ENCODE measurements around the gene FBXO31. TPM values are rescaled to one million over a fixed set of nuclear protein-coding genes. Genes with fewer than 3 reads are reported as not detected.

The FBXO31 gene, protein sequence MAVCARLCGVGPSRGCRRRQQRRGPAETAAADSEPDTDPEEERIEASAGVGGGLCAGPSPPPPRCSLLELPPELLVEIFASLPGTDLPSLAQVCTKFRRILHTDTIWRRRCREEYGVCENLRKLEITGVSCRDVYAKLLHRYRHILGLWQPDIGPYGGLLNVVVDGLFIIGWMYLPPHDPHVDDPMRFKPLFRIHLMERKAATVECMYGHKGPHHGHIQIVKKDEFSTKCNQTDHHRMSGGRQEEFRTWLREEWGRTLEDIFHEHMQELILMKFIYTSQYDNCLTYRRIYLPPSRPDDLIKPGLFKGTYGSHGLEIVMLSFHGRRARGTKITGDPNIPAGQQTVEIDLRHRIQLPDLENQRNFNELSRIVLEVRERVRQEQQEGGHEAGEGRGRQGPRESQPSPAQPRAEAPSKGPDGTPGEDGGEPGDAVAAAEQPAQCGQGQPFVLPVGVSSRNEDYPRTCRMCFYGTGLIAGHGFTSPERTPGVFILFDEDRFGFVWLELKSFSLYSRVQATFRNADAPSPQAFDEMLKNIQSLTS
- 40.1 and 44.0 TPM in 2 replicates for total RNA-seq

DNA sequence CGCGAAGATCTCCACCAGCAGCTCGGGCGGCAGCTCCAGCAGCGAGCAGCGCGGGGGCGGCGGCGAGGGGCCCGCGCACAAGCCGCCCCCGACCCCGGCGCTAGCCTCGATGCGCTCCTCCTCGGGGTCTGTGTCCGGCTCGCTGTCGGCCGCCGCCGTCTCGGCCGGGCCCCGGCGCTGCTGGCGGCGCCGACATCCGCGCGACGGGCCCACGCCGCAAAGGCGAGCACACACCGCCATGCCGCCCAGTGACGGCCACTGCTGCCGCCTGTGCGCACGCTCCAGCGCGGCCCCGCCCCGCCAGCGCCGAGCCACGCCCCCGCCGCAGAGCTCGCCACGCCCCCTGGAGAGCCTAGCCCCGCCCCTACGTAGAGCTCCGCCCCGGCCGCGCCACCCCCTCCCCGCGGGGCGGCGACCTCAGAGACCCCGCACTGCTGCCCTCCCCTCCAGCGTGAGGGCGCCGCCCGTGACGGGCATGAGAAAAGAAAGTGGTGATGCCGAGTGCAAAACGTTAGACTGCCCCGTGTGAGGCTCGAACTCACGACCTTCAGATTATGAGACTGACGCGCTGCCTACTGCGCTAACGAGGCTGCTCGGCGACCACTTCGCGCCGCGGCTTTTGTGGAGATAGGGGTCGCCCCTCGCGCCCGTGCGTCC is at the start of gene FBXO31:
Gene FBXO31 (minus strand): TSS at position 272 of the 657 bp plus-strand sequence. CDS start 32 bp downstream, at position 240.

DNA sequence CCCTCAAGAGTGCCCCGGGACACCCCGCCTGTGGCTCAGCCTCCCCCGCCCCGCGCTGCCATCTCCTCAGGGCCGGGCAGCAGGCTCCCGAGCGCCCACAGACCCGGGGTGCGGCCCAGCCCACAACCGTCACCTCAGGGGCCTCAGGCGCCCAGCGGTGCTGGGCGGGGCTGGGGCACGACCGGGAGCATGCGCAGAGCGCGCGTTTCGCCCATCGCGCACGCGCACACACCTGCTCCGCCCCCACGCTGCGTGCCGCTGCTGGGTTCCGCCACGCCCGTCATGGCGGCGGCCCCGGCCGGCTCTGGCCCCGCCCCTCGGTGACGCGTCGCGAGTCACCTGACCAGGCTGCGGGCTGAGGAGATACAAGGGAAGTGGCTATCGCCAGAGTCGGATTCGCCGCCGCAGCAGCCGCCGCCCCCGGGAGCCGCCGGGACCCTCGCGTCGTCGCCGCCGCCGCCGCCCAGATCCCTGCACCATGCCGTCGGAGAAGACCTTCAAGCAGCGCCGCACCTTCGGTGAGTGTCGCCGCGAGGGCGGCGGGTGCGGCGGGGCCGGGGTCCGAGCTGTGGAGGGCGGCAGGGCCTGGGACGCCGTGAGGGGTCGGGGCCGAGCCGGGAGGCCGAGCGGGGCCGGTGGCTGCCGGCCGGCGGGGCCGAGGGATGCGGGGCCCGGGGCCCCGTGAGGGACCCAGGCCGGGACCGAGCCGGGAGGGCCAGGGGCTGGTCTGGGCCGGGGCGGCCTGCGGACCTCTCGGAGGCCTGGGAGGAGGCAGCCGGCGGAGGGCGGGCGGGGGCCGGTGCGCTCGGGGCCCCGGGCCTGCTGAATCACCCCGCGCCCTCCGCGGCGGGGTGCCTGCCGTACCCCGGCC is 8.6 kb upstream of the FBXO31 start, which contains the start of gene MAP1LC3B:
Gene MAP1LC3B (plus strand): TSS at position 387 of the 871 bp plus-strand sequence. CDS start 92 bp downstream, at position 479.

DNA sequence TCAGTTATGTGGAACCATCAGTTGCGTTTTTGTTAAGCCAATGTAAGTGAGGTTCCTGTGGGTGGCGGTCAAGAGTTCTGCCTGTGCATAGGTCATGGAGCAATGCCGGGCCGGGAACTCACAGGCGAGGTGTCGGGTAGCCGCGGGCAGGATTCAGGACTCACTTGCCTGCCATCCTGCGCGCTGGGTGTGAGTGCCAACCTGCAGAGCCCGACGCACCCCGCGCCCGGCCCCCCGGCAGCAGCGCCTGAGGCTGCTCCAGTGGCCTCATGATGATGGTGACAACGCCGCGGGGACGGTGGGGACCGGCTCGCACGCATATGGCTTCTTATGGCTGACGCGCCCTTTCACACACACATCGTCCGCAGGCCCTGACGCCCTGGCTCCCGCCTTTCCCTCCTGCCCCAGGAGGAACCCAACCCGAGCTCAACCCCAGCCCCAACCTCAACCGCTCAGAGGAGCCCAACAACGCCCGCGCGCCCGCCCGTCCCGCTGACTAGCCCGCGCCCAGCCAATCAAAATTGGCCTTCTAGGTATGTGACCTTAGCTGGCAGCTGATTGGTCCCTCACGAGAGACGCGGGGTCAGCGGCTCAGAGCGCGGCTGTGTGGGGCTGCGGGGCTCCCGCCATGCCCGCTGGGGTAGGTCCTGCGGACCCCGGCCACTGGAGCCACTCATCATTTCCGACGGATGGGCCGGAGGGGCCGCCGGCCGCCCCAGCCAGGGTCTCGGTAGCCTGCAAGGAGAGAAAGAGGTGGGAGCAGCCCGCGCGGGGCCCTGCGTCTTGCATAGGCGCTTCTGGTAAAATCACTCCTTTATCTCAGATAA is 66.4 kb downstream of the FBXO31 start, which contains the start of gene C16orf95:
Gene C16orf95 (minus strand): TSS at position 470 of the 827 bp plus-strand sequence. CDS start 150 bp downstream, at position 320.

Other genes with a start within 250 kb of the FBXO31 start
- 5.1 and 5.5 TPM in 2 replicates for gene C16orf95, start 66.4 kb downstream of the FBXO31 start, total RNA-seq
- gene MAP1LC3B, start 8.6 kb upstream of the FBXO31 start, total RNA-seq, result 32.8 and 34.7 TPM in 2 replicates
- gene ZCCHC14, start 109.2 kb upstream of the FBXO31 start, total RNA-seq, result 16.2 and 24.0 TPM in 2 replicates
- not detected in 2 replicates for gene JPH3, start 218.7 kb upstream of the FBXO31 start, total RNA-seq

Data from hair follicle dermal papilla cell (primary cell).